ENCODE measurements around the gene IFNA21.
A peak's percentile ranks its signal among the peaks of the same experiment; 100 is the strongest.
"Not testable (repeated sequence)": the region's sequence is repeated elsewhere in the genome, so short reads cannot be mapped to it uniquely, and the experiment has no call there.

Gene IFNA21

DNA sequence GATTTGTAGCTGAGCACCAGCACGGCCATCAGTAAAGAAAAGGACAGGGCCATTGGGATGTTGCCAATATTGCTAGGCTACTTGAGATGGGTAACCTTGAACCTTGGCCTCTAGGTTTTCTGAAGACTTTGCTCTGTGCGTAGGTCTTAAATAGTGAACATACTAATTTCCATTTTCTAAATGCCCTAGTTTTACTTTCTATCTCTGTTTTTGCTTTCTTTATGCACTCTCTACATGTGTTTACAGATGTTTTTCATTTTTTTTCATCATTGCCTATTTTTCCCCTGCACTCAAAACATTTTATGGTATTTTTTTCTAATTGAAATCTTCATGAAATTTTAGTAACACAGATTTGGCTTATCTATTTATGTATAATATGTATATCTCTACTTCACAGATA, at the start of gene IFNA21:
Gene IFNA21 (minus strand): TSS at position 101 of the 400 bp plus-strand sequence. CDS start 48 bp downstream, at position 53.
- not testable (repeated sequence) for DNase-seq

DNA sequence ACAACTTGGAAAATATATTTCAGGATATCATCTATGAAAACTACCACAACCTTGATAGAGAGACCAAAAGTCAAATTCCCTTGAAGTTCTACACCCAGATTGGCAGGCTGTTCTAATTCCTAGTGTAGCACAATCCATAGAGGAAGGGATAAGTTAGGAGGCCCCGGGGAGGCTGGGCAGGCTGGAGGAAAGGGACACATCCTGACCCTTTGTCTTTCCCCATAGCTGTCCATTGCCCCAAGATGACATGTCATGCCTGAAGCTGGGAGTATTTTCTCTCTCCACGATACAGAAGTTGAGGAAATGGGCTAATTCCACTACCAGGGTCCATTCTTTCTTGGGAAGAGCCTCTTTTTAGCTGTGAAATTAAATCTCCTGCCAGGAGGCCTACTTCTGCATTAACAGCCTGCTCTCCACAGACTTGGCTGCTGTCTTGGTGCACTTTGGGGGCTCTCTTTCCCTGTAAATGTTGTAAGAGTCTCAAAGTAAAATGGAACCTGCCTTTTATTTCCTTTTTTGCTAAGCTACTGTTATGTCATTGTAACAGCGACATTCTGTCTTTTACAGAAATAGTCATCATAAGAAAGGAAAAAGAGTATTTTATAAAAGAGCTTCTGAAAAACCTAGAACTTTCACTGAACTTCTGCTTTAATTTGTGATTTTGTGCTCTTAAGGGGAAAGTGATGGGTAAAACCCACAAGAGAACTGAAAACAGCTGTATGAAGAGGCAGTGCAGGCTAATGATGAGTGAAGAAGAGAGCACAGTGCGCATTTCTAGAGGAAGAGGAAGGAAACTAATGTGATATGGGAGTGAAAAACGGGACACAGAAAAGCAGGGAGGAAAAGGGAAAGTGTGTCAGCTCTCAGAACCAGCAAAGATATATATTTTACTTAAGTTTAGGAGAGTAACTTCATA, 47.2 kb upstream of the IFNA21 start:
- not testable (repeated sequence) for DNase-seq

DNA sequence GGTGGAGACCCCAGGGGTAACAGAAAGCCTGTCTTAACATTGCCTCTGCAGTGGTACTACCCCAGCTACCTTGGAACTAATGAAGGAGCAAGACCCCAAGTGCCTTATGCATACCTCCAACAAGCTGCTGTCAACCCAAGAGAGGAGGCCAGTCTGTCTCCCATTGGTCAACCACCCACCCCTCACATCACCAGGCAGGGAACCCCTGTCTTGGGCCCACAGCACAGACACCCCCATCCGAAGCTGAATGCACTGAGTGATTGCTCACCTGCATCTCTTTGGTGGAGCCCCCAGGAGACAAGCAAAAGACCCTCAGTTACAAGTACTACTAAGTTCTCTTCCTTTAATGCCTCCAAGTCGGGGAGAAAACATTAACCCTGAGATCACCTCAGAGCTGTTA, 45.7 kb upstream of the IFNA21 start:
- not testable (repeated sequence) for DNase-seq

DNA sequence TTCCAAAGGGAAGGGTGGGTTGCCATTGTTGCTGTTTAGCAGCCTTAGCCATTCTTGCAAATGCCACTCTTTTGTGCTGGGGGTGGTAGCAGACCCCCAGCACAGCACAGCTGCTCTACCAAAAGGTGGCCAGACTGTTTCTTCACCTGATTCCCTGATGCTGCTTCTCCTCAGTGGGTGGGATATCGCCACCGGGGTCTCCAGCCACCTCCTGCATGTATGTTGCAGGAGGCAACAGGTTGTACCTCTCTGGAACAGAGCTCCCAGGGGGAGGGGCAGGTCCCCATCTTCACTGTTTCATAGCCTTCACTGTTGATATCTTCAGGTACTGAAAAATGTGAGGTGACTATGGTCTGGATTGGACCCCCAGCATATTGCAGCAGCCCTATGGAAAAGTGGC, 44.3 kb upstream of the IFNA21 start:
- DNase-seq, result not testable (repeated sequence)

DNA sequence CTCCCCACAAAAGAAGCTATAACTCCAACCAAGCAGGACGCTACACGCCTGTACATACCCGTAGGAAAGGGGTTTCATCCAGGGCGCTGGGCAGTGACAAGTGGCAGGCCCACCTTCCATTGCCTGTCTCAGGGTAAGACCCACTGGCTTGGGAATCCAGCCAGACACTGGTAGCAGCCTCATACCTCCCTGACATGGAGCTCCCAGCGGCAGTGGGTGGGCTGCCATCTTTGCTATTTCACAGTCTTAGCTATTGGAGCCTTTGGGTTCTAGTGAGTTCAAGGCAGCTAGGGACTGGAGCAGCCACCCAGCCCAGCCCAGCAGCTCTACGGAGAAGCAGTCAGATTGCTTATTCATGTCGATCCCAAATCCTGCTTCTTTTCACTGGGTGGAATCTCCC, 43.9 kb upstream of the IFNA21 start:
- DNase-seq, result no peak

DNA sequence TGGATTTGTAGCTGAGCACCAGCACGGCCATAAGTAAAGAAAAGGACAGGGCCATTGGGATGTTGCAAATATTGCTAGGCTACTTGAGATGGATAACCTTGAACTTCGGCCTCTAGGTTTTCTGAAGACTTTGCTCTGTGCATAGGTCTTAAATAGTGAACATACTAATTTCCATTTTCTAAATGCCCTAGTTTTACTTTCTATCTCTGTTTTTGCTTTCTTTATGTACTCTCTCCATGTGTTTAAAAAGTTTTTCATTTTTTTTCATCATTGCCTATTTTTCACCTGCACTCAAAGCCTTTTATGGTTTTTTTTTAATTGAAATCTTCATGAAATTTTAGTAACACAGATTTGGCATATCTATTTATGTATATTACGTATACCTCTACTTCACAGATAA, 40.6 kb upstream of the IFNA21 start, which contains the start of gene IFNA10:
Gene IFNA10 (minus strand): TSS at position 101 of the 400 bp plus-strand sequence. CDS start 46 bp downstream, at position 55.
- not testable (repeated sequence) for DNase-seq

DNA sequence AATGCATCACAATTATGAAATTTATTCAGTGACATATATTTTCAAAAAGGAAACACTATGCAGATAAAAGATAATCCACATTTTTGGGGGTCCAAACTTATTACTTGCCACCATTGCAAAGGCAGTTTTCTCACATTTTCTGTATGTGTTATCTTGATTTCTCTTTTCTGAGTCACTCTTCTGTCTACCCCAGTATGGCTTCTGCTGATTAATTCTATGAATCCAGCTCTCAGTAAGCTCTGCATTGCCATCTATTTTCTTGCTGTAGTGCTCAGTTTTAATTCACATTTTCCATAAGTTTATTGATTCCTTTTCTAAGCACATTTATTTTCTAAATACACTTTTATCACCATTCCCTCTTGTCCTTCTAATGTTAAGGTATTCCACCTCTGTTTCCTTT, 38.7 kb upstream of the IFNA21 start:
- DNase-seq, result no peak

DNA sequence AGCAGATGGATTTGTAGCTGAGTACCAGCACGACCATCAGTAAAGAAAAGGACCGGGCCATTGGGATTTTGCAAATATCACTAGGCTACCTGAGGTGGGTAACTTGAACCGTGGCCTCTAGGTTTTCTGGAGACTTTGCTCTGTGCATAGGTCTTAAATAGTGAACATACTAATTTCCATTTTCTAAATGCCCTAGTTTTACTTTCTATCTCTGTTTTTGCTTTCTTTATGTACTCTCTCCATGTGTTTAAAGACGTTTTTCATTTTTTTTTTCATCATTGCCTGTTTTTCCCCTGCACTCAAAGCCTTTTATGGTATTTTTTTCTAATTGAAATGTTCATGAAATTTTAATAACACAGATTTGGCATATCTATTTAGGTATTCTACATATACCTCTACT, 35.6 kb upstream of the IFNA21 start, which contains the start of gene IFNA7:
Gene IFNA7 (minus strand): TSS at position 101 of the 400 bp plus-strand sequence. CDS start 40 bp downstream, at position 61.
- DNase-seq, result not testable (repeated sequence)

DNA sequence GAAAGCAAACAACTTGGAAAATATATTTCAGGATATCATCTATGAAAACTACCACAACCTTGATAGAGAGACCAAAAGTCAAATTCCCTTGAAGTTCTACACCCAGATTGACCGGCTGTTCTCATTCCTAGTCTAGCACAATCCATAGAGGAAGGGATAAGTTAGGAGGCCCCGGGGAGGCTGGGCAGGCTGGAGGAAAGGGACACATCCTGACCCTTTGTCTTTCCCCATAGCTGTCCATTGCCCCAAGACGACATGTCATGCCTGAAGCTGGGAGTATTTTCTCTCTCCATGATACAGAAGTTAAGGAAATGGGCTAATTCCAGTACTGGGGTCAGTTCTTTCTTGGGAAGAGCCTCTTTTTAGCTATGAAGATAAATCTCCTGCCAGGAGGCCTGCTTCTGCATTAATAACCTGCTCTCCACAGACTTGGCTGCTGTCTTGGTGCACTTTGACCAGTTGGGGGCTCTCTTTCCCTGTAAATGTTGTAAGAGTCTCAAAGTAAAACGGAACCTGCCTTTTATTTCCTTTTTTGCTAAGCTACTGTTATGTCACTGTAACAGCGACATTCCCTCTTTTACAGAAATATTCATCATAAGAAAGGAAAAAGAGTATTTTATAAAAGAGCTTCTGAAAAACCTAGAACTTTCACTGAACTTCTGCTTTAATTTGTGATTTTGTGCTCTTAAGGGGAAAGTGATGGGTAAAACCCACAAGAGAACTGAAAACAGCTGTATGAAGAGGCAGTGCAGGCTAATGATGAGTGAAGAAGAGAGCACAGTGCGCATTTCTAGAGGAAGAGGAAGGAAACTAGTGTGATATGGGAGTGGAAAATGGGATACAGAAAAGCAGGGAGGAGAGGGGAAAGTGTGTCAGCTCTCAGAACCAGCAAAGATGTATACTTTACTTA, 28.7 kb upstream of the IFNA21 start:
- peak in 1 of 2 donors; percentile 32 for DNase-seq

DNA sequence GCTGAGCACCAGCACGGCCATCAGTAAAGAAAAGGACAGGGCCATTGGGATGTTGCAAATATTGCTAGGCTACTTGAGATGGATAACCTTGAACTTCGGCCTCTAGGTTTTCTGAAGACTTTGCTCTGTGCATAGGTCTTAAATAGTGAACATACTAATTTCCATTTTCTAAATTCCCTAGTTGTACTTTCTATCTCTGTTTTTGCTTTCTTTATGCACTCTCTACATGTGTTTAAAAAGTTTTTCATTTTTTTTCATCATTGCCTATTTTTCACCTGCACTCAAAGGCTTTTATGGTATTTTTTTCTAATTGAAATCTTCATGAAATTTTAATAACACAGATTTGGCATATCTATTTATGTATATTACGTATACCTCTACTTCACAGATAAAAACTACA, 21.0 kb upstream of the IFNA21 start, which contains the start of gene IFNA4:
Gene IFNA4 (minus strand): TSS at position 101 of the 400 bp plus-strand sequence. CDS start 56 bp downstream, at position 45.
- not testable (repeated sequence) for DNase-seq

DNA sequence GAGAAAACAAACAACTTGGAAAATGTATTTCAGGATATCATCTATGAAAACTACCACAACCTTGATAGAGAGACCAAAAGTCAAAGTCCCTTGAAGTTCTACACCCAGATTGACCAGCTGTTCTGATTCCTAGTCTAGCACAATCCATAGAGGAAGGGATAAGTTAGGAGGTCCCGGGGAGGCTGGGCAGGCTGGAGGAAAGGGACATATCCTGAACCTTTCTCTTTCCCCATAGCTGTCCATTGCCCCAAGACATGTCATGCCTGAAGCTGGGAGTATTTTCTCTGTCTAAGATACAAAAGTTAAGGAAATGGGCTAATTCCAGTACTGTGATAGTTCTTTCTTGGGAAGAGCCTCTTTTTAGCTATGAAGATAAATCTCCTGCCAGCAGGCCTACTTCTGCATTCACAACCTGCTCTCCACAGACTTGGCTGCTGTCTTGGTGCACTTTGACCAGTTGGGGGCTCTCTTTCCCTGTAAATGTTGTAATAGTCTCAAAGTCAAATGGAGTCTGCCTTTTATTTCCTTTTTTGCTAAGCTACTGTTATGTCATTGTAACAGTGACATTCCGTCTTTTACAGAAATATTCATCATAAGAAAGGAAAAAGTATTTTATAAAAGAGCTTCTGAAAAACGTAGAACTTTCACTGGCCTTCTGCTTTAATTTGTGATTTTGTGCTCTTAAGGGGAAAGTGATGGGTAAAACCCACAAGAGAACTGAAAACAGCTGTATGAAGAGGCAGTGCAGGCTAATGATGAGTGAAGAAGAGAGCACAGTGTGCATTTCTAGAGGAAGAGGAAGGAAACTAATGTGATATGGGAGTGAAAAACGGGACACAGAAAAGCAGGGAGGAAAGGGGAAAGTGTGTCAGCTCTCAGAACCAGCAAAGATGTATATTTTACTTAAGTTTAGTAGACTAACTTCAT, 16.6 kb upstream of the IFNA21 start:
- peak in 1 of 2 donors; percentile 9 for DNase-seq

DNA sequence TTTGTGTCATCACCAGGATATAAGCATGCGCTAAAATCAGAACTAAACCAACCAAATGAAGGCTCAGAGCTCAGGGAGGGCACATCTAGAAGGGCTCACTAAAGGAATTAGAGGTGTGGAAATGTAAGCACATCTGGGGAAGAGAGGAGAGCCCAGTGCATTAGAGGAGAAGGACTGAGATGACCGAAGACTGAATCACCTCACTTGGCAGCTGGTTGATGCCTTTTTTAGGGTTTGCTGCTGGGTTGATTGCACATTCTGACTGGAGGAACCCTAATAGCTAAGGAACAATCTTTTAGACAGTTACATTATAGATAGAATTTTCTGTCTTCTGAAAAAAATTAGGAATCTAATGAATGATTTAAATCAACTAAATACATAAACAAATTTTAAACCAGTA, 8.2 kb upstream of the IFNA21 start:
- DNase-seq, result no peak

DNA sequence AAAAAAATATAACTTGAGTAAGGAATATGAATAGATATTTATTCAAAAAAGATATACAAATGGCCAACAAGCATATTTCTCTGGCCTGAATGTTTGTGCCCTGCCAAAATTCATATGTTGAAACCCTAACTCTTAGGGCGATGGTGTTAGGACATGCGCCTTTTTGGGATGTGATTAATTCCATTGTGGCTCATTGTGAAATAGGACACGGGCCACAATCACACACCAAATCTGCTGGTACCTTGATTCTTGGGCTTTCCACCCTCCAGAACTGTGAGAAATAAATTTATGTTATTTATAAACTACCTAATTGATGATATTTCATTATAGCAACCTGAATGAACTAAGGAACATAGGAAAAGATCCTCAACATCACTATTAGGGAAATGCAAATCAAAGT, 5.7 kb upstream of the IFNA21 start:
- DNase-seq, result no peak

DNA sequence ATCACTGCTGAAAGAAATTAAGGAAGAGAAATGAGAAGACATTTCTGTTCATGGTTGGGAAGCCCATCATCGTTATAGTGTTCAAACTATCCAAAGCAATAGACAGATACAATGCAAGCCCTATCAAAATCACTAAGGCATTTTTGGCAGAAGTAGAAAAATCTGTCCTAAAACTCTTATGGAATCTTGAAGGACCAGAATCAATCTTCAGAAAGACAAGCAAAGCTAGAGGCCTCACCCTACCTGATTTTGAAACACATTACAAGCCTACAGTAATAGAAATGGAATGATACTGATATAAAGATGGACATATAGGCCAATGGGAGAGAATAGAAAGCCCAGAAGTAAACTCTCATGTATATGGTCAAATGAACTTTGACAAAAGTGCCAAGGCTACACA, 4.9 kb upstream of the IFNA21 start:
- DNase-seq, result no peak

DNA sequence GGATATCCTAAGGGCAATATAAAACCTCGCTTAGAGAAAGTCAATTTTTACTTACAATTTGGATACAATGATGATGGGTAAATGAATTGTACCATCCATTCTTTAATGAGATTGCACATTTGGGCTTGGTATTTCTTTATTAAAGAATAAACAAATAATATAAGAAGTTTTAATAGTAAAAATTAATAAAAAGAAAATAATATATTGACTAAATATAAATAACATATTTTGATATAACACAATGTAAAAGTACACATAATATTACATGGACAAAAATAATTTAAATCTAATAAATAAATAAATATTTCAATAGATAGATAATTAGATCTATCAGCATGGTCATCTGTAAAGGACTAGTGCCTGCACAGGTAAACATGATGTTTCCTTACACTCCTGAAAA, 944 bp downstream of the IFNA21 start:
- no peak for DNase-seq

DNA sequence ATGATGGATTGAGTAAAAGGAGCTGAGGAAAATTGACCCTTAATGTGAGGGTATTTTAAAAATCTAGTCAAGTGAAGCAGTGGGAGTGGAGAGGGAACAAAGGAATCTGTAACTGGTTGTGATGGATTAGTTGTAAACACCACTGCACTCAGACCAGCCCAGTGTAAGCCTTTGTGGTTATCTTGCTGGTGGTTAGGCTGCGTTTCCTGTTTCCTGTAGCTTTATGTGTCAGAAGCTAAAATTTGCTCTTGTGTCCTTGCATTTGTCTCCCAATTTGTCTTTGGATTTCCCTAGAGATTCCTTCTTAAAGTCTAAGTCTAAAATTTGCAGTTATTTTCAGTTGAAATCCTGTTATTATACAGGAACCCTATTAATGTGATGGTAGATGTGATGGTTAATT, 6.3 kb downstream of the IFNA21 start:
- no peak for DNase-seq

DNA sequence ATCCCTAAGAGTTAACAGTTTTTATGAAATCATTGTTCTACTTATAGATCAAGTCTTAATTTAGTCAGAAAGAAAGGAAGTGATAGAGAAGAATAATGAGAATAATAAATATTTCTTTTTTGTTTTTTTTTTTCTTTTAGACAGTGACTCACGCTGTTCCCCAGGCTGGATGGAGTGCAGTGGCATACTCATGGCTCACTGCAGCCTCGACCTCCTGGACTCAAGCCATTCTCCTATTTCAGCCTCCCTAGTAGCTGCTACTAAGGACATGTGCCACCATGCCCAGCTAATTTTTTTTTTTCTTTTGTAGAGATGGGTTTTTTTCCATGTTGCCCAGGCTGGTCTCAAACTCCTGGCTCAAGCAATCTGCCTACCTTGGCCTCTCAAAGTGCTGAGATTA, 11.0 kb downstream of the IFNA21 start:
- no peak for DNase-seq

DNA sequence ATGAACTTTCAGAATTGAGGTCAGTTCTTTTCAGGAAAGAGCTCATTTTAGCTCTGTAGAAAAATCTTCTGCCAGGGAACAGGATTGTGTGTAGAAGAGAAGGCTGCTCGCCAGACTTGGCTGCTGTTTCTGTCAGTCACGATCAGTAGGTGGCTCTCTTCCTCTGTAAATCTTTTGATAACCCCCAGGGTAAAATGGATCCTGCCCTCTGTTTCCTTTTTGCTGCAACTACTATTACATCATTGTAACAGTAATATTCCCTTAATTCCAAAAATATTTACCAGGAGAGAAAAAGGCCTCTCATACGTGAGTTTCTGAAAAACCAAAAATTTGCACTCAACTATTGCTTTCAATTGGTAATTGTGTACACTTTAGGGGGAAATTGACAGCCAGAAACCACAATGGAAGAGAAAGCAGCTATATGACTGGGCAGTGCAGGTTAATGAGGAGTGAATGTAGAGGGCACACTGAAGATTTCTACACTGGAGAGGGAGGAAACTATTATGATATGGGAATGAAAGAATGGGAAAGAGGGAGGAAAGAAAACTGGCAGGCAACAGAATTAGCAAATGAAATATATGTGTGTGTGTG, 12.3 kb downstream of the IFNA21 start:
- no peak for DNase-seq

DNA sequence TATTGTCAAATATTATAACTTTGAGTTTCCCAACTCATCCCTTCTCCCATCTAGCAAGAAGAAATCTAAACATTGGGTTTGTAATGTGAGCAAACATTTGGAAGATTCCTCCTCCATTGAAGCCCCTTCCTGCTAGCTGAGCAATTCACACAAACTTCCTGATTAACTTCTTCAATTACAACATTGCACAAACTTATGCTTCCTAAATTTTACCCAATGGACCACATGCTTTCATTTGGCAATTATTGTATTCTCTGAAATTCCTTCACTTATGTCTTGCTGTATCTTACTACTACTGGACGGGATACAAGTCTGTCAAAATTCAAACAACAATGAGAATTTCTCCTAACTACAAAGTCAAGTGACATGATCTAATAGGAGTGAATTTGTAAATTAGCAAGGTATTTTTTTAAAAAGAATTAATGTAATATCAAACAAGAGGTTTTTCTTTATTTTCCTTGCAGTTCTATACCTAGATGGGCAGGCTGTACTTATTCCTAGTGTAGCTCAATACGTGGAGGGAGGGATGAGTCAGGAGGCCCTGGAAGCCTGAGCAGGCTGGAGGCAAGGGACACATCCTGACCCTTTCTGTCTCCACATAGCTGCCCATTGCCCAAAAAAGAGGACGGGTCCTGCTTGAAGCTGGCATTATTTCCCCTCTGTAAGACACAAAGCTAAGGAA, 13.0 kb downstream of the IFNA21 start:
- DNase-seq, result no peak

DNA sequence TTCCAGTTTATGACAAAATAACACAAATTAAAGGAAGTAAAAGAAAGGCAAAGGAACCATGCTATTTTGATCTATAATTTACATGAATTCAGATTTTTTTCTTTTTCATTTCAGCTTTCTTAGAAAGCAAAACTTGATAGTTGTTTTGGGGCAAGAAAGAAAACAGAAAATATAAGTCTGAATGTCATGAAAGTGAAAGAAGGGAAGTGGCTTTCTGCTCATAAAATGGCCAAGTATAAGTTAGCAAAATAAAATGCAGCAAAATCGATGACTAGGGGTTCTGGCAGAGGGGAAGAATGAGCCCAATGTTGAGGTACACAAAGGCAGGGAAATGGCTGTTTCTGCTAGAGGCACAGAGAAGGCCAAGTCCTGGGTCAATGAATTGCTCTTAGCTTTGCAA, 21.9 kb downstream of the IFNA21 start:
- DNase-seq, result no peak

DNA sequence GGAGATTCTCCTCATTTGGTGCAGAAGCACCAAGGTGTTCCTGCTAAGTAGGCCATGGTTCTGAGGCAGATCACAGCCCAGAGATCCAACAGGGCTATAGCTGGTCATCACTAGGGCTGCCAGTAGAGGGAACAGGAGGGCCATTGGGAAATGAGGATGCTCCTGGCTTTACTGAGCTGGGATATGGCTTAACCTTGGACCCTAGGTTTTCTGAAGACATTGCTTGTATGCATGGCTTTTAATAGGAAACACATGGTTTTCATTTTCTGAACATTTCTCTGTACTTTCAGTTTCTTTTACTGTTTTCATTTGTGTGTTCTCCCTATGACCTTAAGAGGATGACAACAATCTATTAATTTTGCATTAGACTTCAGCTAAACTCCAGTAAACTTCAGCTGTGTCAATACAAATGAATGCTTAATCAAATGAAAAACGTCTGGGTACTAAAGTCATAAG, 25.0 kb downstream of the IFNA21 start, which contains the start of gene IFNW1:
Gene IFNW1 (minus strand): TSS at position 406 of the 456 bp plus-strand sequence. CDS start 262 bp downstream, at position 144.
- no peak for DNase-seq

All from activated CD4-positive, alpha-beta T cell treated with anti-CD3 and anti-CD28 coated beads for 4 hours (primary cell).